ENCODE measurements around the gene CTBP1. TPM values are rescaled to one million over a fixed set of nuclear protein-coding genes. Genes with fewer than 3 reads are reported as not detected.

The CTBP1 gene
- polyA plus RNA-seq, 3 donors from 2014 or later: 72.1 to 110 (median 77.7) TPM

DNA sequence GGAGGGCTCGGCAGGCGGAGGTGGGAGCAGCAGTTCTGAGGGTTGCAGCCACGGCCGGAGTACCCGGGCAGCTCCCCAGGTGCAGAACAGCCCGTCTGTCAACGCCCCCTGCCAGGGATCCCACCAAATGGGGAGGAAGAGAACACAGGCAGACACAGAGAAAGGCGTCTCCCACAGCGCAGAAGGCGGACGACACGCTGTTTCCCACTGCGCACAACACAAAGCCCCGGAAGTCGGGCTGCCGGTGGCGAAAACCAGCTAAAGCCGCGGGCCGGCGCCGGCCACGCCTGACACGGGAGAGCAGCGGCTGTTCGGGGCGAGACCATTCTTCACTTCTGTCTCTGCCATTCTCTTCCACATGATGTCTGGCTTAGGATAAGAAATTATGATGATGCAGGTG is 31.6 kb downstream of the CTBP1 start:
- Mint-ChIP-seq H3K4me3 (peak overlapping the region; percentile 73 to 88 (median 81)), H3K9me3 (no peaks in the 10 kb centered on the region), H3K27me3 (ENCODE audit: low read depth in 3 of 3) (peaks cover 2 to 21% (median 13%) of the 10 kb centered on the region in 3 donors), H3K27ac (peak overlapping the region; percentile 87 to 98 (median 94)), H3K4me1 (peaks cover 67 to 71% of the 10 kb centered on the region in 2 donors), H3K36me3 (peaks cover 24 to 42% (median 30%) of the 10 kb centered on the region in 3 donors)
- no peak for DNase-seq

- Mint-ChIP-seq H3K9me3 (no peaks in the 10 kb centered on the region), H3K4me1 (peaks cover 67 to 70% of the 10 kb centered on the region in 2 donors), H3K36me3 (peaks cover 25 to 43% (median 31%) of the 10 kb centered on the region in 3 donors), H3K4me3 (peak overlapping the region; percentile 73 to 82 (median 80)), H3K27ac (peak overlapping the region; percentile 87 to 98 (median 93)), H3K27me3 (ENCODE audit: low read depth in 3 of 3) (peaks cover 2 to 21% (median 13%) of the 10 kb centered on the region in 3 donors)
- peak; percentile 73 to 79 (median 74) for DNase-seq
These were observed 32.0 kb downstream of the CTBP1 start for GRCh38 chr4:1216869-1217294.

DNA sequence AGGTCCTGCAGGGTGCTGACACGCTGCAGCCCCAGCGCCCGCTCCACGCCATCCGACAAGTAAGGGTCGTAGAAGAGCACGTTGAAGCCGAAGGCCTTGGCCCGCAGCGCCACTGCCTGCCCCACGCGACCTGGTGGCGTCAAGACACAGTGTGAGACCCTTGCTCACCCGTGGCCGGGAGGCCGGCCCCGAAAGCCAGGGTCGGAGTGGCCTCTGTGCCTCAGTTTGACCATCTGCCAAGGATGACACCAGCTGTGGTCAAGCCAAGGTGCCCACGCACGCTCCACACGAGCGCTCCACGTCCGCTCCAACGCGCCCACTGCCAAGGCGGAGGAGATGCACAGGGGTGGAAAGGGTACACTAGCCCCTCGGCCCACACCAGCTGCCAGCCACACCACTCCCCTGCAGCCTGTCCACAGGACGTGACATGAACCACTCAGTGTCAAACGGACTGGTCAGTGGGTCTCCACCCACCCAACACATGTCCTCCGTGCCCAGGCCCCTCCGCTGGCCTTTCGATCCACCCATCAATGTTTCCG is 32.8 kb downstream of the CTBP1 start:
- peaks cover 62 to 63% of the 10 kb centered on the region in 2 donors for H3K4me1 Mint-ChIP-seq
- no peak for DNase-seq

DNA sequence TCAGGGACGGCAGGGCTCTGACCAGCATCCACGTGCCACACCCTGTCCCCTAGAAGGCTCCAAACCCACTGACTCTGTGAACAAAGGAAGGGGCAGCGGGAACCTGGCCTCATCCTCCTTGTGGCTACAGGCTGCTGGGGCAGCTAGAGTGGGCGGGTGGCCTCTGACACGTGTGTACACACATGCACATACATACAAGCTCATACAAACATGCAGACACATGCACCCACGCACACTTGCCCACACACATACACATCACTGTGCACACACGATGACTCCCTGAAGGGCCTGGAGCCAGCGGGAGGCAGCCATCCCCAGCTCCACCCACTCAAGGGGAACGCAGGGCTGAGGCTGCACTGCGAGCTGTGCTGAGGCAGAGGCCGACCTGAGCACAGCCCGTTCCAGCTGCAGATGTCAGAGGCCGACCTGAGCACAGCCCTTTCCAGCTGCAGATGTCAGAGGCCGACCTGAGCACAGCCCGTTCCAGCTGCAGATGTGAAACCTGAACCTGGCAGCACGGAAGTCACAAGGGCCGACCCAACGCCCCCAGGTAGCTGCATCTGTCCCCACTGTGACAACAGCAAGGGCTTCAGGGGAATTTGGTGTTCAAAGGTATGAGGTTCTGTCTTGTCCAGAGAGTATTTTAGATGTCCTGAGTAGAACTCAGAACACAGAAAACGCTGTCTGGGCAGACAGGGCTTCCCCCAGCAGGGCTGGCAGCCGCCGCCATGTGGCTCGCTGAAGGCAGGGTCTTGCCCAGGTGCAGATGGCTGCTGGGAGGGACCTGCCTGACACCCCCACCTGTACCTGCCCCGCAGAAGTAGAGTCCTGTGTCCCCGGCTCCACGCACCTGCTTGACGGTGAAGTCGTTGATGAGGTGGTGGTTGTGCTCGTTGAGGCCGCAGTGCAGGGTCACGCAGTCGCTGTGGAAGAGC is 33.5 kb downstream of the CTBP1 start:
- peaks cover 2 to 14% (median 10%) of the 10 kb centered on the region in 3 donors for H3K27me3 Mint-ChIP-seq (ENCODE audit: low read depth in 3 of 3)
- H3K36me3 Mint-ChIP-seq: peaks cover 24 to 37% (median 26%) of the 10 kb centered on the region in 3 donors
- peak overlapping the region in 3 of 6 donors; percentile 48 to 66 (median 62) for H3K27ac Mint-ChIP-seq
- H3K4me1 Mint-ChIP-seq: peaks cover 55 to 60% of the 10 kb centered on the region in 2 donors
- H3K9me3 Mint-ChIP-seq: no peaks in the 10 kb centered on the region
- no peak for DNase-seq
- H3K4me3 Mint-ChIP-seq: peak overlapping the region in 4 of 5 donors; percentile 13 to 81 (median 56)

More for the DNA sequence above, 32.8 kb downstream of the CTBP1 start:
- peak overlapping the region; percentile 73 to 82 (median 80) for H3K4me3 Mint-ChIP-seq
- peaks cover 28 to 43% (median 30%) of the 10 kb centered on the region in 3 donors for H3K36me3 Mint-ChIP-seq
- H3K27ac Mint-ChIP-seq: peak overlapping the region in 4 of 6 donors; percentile 32 to 98 (median 93)
- H3K9me3 Mint-ChIP-seq: no peaks in the 10 kb centered on the region
- H3K27me3 Mint-ChIP-seq (ENCODE audit: low read depth in 3 of 3): peaks cover 2 to 17% (median 11%) of the 10 kb centered on the region in 3 donors

DNA sequence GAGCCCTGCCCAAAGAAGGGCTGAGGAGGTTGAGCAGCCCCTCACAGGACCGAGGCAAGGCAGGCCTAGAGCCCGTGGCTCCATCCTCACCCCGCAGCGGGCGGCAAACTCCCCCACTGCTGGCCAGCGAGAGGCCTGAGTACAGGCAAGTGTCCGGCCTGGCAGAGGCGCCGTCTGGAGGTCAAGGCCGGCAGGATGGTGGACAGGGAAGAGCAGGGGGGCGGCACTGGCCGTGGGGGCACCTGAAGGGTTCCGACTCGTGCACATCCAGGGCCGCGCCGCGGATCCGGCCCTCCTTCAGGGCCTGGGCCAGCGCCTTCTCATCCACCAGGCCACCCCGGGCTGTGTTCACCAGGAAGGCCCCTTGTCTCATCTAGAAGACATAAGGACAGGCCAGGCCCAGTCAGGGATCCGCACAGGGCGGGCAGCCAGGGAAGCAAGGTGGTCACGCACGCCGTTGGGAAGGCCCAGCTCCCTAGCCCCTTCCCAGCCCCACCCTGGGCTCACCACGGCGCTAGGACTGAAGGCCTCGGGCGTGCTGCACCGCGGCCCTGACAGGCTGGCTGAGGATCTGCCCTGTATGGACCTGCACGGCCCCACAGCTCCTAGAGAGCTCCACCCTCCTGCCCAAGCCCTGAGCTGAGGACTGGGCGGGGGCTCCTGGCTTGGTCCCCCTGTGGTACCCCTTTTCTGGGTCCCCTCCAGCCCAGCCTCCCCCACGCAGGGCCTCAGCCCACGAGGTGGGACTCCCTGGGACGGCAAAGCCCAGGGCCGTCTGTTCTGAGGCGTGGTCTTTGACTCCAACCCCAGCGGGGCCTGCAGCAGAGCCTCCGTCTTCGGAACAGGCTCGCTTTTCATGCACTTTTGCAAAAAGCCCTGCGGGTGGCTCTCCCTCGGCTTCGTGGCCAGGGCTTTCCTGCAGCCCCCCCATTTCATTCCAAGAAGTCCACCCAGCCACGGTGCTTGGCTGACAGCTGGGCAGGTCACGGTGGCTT is 34.5 kb downstream of the CTBP1 start:
- Mint-ChIP-seq H3K9me3 (no peaks in the 10 kb centered on the region), H3K4me1 (peaks cover 48 to 50% of the 10 kb centered on the region in 2 donors), H3K27ac (no peak overlapping the region), H3K4me3 (no peak overlapping the region), H3K27me3 (ENCODE audit: low read depth in 3 of 3) (peaks cover 2 to 13% (median 10%) of the 10 kb centered on the region in 3 donors), H3K36me3 (peaks cover 18 to 33% (median 24%) of the 10 kb centered on the region in 3 donors)
- no peak for DNase-seq

DNA sequence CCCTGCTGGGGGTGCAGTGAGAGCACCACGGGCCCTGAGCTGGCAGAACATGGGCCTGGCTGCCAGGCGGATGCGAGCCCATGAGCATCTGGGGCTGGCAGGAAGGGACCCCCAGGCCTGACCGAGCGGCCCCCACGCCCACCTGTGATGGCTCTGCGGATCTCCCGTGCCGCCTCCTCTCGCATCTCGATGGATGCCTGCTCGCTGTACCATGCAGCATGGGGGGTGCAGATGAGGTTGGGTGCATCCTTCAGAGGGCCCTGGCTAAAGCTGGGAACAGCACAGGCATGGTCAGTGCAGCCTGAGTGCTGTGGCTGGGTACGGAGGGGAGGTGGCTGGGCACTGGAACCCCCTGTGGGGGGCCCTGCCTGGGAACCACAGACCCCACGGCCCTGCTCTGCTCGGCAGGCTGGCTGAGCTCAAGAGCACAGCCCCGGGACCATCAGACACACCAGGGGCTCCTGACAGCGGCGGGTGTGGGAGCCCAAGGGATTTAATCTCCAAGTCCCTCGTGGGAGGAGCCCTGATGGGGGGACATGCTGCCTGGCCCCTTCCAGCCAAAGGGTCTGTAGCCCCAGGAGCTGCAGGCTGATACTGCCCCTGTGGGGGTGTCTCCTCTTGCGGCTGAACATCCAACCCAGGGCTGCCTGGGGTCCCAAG is 35.5 kb downstream of the CTBP1 start:
- Mint-ChIP-seq H3K9me3 (no peaks in the 10 kb centered on the region), H3K27me3 (ENCODE audit: low read depth in 3 of 3) (peaks cover 2 to 11% (median 9%) of the 10 kb centered on the region in 3 donors), H3K4me1 (peaks cover 42 to 47% of the 10 kb centered on the region in 2 donors), H3K4me3 (no peak overlapping the region), H3K36me3 (peaks cover 12 to 27% (median 19%) of the 10 kb centered on the region in 3 donors), H3K27ac (no peak overlapping the region)
- DNase-seq: no peak

DNA sequence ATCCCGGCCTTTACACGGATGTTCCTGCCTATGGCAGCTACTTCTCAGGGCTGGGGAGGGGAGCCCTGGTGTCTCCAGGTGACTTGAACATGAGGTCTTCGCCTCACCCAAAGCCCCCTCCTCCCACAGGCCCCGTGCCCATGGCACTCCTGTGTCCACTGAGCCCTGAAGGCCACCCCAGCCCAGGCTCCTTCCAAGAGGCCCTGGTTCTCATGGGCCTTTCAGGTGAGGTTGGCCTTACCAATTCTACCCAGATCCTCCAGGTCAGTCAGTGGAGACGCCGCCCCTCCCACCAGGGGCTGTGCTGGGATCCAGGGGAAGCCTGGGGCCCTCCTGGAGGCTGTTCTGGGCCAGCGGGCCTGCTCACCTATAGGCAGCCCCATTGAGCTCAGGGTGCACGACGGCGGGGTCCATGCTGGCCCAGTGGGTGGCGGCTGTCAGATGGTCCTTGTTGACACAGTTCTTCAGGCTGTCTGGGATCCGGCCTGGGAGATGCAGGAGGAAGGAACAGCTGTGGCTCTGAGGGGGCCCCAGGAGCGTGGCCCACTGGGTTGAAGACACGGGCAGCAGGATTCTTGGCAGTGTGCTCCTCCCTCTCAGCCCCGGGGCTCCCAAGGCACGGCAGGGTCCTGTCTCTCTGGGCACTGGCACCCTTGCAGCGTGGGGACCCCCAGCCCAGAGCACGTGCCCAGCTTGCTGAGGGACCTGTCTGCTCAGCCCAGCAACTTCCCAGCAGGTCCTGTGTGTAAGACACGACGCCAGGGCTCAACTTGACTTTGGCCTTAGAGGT is 36.2 kb downstream of the CTBP1 start:
- H3K4me3 Mint-ChIP-seq: no peak overlapping the region
- peaks cover 0 to 8% (median 6%) of the 10 kb centered on the region in 3 donors for H3K27me3 Mint-ChIP-seq (ENCODE audit: low read depth in 3 of 3)
- H3K36me3 Mint-ChIP-seq: peaks cover 7 to 22% (median 15%) of the 10 kb centered on the region in 3 donors
- no peak for DNase-seq
- peak overlapping the region in 2 of 6 donors; percentile 32 to 62 for H3K27ac Mint-ChIP-seq
- H3K4me1 Mint-ChIP-seq: peaks cover 35 to 41% of the 10 kb centered on the region in 2 donors
- no peaks in the 10 kb centered on the region for H3K9me3 Mint-ChIP-seq

DNA sequence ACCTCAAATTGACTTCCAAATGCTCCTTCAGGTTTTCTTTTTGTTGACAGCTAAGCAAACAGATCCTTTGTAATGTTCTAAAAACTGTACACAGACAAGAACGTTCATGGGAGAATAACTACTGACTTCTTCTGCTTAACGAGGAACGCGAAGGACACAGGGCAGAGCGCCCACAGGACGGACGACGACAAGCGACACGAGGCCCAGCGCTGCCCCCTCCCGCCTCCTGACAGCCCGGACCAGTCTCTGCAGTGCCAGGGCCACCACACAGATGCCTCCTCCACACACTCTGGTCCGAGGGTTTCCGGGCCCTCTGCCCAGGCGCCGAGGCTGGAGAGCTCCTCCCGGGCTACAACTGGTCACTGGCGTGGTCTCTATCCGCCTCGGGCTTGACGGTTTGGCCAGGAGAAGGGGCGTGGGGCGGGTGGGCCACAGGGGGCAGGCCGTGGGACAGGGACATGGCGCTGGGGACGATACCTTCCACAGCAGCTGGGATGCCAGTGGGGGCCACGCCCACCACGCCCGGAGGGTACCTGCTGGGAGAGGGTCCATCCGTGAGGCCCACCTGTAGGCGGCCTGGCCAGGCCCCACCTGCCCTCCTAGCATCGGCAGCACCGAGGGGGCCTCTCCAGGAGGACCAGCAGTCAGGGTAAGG is 36.9 kb downstream of the CTBP1 start:
- no peak for DNase-seq
- Mint-ChIP-seq H3K4me3 (no peak overlapping the region), H3K9me3 (no peaks in the 10 kb centered on the region), H3K27me3 (ENCODE audit: low read depth in 3 of 3) (peaks cover 0 to 6% (median 5%) of the 10 kb centered on the region in 3 donors), H3K27ac (peak overlapping the region in 2 of 6 donors; percentile 28 to 80), H3K4me1 (peaks cover 28 to 34% of the 10 kb centered on the region in 2 donors), H3K36me3 (peaks cover 4 to 19% (median 13%) of the 10 kb centered on the region in 3 donors)

DNA sequence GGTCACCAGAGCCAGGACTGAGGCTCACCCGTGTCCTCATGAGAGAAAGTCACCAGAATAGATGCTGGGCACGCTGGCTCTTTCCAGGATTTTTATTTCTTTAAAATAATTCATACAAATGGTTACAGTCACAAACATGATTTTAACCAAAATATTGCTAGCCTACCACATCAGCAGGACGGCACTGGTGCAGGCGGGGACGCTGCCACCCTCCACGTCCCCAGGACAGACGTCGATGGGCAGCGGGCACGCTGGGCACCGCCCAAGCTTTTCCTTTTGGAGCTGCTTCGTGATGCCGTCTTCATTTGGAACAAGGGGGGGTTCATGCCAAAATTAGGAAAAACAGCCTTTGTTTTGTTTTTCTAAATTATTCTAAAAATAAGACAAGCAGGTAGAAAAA is 37.6 kb downstream of the CTBP1 start:
- Mint-ChIP-seq H3K4me3 (no peak overlapping the region), H3K36me3 (peaks cover 4 to 13% (median 7%) of the 10 kb centered on the region in 3 donors), H3K9me3 (no peaks in the 10 kb centered on the region), H3K4me1 (peaks cover 21 to 32% of the 10 kb centered on the region in 2 donors), H3K27ac (peak overlapping the region in 2 of 6 donors; percentile 28 to 78), H3K27me3 (ENCODE audit: low read depth in 3 of 3) (peaks cover 0 to 8% (median 1%) of the 10 kb centered on the region in 3 donors)
- DNase-seq: no peak

GRCh38 chr4:1210971-1211370 is 38.0 kb downstream of the CTBP1 start:
- Mint-ChIP-seq H3K9me3 (no peaks in the 10 kb centered on the region), H3K27me3 (ENCODE audit: low read depth in 3 of 3) (peaks cover 0 to 8% (median 1%) of the 10 kb centered on the region in 3 donors)
- no peak for DNase-seq

DNA sequence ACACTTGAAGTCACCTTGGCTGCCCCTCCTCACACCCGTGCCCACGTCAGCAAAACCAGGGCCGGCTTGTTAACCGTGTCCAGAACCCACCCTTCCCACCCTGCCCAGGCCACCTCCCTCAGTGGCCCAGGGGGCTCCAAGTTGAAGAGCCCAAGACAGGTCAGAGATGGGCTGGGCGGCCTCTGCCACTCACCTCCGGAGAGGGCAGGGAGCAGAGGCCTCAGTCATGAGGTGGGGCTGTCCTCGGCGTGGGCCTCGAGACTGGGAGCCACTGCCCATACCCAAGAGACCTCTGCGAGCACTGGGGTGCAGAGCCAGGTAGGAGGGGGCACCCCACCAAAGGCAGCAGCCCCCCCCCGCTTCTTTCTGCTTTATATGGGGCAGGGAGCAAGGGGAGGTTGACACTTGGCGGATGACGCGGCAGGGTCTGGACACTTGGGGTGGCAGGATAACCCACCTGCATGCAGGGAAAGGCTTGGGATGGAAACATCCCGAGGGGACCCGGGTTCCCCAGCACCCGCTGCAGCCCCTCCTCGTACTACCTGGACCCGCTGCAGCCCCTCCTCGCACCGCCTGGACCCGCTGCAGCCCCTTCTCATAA is 38.6 kb downstream of the CTBP1 start:
- no peaks in the 10 kb centered on the region for H3K9me3 Mint-ChIP-seq
- peaks cover 12 to 23% of the 10 kb centered on the region in 2 donors for H3K4me1 Mint-ChIP-seq
- no peak overlapping the region for H3K4me3 Mint-ChIP-seq
- peaks cover 0 to 8% (median 1%) of the 10 kb centered on the region in 3 donors for H3K27me3 Mint-ChIP-seq (ENCODE audit: low read depth in 3 of 3)
- no peak overlapping the region for H3K27ac Mint-ChIP-seq
- no peak for DNase-seq
- H3K36me3 Mint-ChIP-seq: peaks cover 4 to 13% (median 7%) of the 10 kb centered on the region in 3 donors

More at GRCh38 chr4:1210971-1211370, 38.0 kb downstream of the CTBP1 start:
- H3K4me1 Mint-ChIP-seq: peaks cover 17 to 28% of the 10 kb centered on the region in 2 donors
- peaks cover 4 to 13% (median 7%) of the 10 kb centered on the region in 3 donors for H3K36me3 Mint-ChIP-seq
- H3K27ac Mint-ChIP-seq: no peak overlapping the region
- H3K4me3 Mint-ChIP-seq: no peak overlapping the region

All from immature natural killer cell (primary cell).